ENCODE results near the gene HPSE2. TPM values are rescaled to one million over a fixed set of nuclear protein-coding genes. Genes with fewer than 3 reads are reported as not detected.

The HPSE2 gene
- total RNA-seq, 1 experiment from 2014 or later = not detected

DNA sequence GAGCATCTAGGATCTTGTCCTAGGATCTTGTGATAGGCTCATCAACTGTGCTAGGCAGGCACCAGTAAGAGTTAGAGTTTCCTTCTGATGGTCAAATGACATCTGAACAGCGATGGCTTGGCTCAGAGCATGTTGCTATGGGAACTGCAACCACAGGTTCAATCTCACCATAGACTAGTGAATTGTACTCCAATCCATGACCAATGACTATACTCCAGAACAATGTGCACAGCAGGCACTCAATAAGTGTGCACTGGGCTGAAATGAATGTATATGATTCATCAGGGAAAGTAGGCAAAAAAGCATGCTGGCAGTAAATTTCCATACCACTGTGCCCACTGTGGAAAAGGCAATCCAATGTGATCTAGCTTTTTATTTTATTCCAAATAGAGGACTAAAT lies 625.4 kb downstream of the HPSE2 start:
- no peak for DNase-seq (ENCODE audit: low read depth, low spot score)

DNA sequence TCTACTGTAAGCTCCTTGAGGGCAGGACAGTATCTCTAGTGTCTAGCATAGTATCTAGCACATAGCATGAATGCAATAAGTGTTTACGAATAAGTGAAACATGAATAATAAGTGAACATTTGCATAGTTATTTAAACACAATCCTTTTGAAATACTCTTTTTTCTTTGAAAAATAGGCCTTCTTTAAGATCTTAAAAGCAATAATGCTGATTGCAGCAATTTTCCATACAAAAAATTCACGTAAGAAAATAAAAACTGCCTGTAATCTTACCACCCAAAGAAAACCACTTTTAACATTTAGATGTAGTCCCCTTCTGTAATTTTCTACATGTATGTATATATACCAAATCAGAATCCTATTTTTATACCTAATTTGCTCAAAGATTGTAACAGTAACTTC lies 626.4 kb downstream of the HPSE2 start:
- Histone ChIP-seq H3K27me3 (ENCODE audit: control insufficient read depth, insufficient read depth, low read length) (peaks cover 11% of the 10 kb centered on the region; the same call in 1 of the 2 replicates), H3K36me3 (ENCODE audit: control insufficient read depth, insufficient read depth, low read length) (no peaks in the 10 kb centered on the region), H3K27ac (ENCODE audit: low read length) (no peak overlapping the region), H3K9me3 (ENCODE audit: control insufficient read depth, insufficient read depth, low read depth, low read length) (no peaks in the 10 kb centered on the region), H3K4me3 (ENCODE audit: low read depth in 2 of 2, low read length in 2 of 2) (no peak overlapping the region), H3K4me1 (ENCODE audit: control insufficient read depth, insufficient read depth, low read length) (no peaks in the 10 kb centered on the region)
- ATAC-seq (no peak), DNase-seq (ENCODE audit: low read depth, low spot score) (no peak)
- in situ Hi-C loops (cut with HindIII; ENCODE audit: low pct_unique_long_range_greater_than_20kb, low sequenced_read_pairs) = no loop called here
- TF ChIP-seq, protein P1, sequence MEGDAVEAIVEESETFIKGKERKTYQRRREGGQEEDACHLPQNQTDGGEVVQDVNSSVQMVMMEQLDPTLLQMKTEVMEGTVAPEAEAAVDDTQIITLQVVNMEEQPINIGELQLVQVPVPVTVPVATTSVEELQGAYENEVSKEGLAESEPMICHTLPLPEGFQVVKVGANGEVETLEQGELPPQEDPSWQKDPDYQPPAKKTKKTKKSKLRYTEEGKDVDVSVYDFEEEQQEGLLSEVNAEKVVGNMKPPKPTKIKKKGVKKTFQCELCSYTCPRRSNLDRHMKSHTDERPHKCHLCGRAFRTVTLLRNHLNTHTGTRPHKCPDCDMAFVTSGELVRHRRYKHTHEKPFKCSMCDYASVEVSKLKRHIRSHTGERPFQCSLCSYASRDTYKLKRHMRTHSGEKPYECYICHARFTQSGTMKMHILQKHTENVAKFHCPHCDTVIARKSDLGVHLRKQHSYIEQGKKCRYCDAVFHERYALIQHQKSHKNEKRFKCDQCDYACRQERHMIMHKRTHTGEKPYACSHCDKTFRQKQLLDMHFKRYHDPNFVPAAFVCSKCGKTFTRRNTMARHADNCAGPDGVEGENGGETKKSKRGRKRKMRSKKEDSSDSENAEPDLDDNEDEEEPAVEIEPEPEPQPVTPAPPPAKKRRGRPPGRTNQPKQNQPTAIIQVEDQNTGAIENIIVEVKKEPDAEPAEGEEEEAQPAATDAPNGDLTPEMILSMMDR (IDR thresholded peaks at IDR 0.05) = no peak
- TF ChIP-seq TCF7L2 (IDR thresholded peaks at IDR 0.05; ENCODE audit: low read depth, low read length) = no peak
- no peak for TF ChIP-seq POLR2AphosphoS5 (IDR thresholded peaks at IDR 0.05; ENCODE audit: low read depth, low read length)
- TF ChIP-seq SIN3A (IDR thresholded peaks at IDR 0.05; ENCODE audit: borderline replicate concordance, insufficient read depth, low read depth, low read length) = no peak
- TF ChIP-seq, protein P2, sequence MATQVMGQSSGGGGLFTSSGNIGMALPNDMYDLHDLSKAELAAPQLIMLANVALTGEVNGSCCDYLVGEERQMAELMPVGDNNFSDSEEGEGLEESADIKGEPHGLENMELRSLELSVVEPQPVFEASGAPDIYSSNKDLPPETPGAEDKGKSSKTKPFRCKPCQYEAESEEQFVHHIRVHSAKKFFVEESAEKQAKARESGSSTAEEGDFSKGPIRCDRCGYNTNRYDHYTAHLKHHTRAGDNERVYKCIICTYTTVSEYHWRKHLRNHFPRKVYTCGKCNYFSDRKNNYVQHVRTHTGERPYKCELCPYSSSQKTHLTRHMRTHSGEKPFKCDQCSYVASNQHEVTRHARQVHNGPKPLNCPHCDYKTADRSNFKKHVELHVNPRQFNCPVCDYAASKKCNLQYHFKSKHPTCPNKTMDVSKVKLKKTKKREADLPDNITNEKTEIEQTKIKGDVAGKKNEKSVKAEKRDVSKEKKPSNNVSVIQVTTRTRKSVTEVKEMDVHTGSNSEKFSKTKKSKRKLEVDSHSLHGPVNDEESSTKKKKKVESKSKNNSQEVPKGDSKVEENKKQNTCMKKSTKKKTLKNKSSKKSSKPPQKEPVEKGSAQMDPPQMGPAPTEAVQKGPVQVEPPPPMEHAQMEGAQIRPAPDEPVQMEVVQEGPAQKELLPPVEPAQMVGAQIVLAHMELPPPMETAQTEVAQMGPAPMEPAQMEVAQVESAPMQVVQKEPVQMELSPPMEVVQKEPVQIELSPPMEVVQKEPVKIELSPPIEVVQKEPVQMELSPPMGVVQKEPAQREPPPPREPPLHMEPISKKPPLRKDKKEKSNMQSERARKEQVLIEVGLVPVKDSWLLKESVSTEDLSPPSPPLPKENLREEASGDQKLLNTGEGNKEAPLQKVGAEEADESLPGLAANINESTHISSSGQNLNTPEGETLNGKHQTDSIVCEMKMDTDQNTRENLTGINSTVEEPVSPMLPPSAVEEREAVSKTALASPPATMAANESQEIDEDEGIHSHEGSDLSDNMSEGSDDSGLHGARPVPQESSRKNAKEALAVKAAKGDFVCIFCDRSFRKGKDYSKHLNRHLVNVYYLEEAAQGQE (IDR thresholded peaks at IDR 0.05; ENCODE audit: insufficient read depth in 1 of 2, low read depth in 2 of 2, low read length in 1 of 2) = no peak
- BruUV-seq (replicated peaks) = no TSS peak
- CTCF ChIA-PET = no interaction called here
- intact Hi-C loops (cut with micrococcal nuclease; ENCODE audit: unreplicated experiment) = no loop called here
- POLR2A ChIA-PET = no interaction called here

More for the DNA sequence above, 625.4 kb downstream of the HPSE2 start:
- Histone ChIP-seq H3K4me3 (ENCODE audit: low read depth in 2 of 2, low read length in 2 of 2) (no peak overlapping the region), H3K36me3 (ENCODE audit: control insufficient read depth, insufficient read depth, low read length) (no peaks in the 10 kb centered on the region), H3K4me1 (ENCODE audit: control insufficient read depth, insufficient read depth, low read length) (no peaks in the 10 kb centered on the region), H3K27me3 (ENCODE audit: control insufficient read depth, insufficient read depth, low read length) (0 out of 2 replicates have a peak, but pooled peaks cover 2% of the 10 kb centered on the region), H3K27ac (ENCODE audit: low read length) (no peak overlapping the region), H3K9me3 (ENCODE audit: control insufficient read depth, insufficient read depth, low read depth, low read length) (no peaks in the 10 kb centered on the region)
- in situ Hi-C loops (cut with HindIII; ENCODE audit: low pct_unique_long_range_greater_than_20kb, low sequenced_read_pairs) (no loop called here), intact Hi-C loops (cut with micrococcal nuclease; ENCODE audit: unreplicated experiment) (no loop called here)
- no peak for TF ChIP-seq TCF7L2 (IDR thresholded peaks at IDR 0.05; ENCODE audit: low read depth, low read length)
- TF ChIP-seq, protein P1 (IDR thresholded peaks at IDR 0.05) = no peak
- POLR2A ChIA-PET = no interaction called here
- no peak for ATAC-seq
- BruUV-seq (replicated peaks) = no TSS peak
- CTCF ChIA-PET = no interaction called here
